ENCODE data around the gene EXOC4.

Gene EXOC4

DNA sequence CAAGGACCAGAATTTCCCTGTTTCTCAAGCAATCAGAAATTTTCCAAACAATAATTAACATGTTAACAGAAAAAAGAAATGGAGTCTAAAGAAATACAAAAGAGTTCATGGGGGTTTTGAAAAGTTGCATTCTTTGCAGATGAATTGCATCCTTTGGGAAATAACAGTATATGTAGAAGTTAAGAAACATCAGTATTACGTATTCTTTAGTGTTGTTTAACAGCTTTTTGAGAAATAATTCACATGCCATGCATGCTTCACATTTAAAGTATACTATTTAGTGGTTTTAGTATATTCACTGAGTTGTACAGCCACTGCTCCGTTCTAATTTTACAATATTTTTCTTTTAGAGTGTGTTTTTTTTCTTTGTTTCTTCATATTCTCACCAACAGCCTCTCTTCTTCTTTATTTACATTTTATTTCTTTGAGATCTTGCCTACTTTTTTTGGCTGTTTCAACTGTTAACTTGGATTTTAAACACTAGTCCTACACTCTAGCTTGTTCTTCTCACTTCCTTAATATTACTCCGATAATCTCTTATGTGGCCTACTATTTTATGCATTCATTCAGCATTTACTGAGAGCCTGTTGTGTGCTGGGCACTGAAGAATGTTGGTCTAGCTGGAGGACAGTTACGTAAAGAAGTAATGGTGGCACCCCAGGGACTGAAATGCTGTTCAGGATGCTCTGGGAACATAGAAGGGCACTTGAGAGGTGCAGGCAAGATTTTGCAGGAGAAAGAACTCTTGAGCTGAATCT lies 330.1 kb downstream of the EXOC4 start:
- peak; percentile 67 for DNase-seq

DNA sequence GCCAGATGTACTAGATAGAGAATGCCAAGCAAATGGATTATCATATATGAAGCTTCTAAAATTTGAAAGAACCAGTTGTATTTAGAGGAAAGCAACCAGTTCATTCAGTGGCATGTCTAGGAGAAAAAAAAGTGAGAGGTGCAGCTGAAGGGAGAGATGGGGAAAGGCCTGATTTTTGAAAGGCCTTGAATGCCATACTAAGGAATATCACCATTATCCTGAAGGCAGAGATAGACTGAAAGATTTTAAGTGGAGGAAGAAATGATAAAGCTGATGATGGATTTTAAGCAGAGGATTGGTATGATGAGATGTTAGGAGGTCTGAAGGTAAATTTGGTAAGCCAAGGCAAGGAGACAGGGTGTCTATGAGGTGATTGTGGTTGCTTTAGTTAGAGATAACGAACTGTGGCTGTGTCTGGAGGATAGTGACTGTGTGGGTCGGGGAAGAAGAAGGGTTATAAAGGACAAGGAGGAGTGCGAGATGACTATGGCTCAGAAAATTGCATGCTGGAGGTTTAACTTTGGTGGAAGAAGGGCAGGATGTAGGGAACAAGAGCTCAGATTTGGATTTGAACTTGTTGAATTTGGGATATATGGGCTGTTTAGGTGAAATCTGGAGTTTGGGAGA lies 330.8 kb downstream of the EXOC4 start:
- DNase-seq = no peak

DNA sequence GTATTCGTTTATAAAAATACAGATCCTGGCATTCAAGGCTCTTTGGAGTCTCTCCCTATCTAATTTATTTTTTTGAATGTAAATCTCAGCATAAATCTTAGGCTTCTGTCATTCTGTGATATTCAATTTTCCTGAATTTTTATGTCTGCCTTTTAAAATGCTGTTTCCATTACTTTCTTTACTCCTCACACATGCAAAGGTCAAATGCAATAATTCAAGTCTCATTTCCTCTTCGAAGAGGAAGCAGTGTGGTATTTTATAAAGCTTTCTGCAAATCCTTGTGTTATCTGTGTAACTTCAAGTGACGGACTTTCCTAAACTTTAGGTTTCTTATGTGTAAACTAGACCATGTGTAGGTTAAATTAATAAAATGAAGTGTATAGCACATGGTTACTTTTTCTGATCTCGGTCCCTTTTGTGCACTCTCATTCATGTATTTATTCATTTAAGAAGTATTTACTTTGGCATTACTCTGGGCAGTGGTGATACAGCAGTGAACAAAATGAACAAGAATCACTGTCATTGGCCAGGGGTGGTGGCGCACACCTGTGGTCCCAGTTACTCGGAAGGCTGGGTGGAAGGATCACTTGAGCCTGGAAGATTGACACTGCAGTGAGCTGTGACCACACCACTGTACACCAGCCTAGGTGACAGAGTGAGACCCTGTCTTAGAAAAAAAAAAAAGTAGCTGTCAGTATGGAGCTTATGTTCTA lies 332.2 kb downstream of the EXOC4 start:
- no peak for DNase-seq

DNA sequence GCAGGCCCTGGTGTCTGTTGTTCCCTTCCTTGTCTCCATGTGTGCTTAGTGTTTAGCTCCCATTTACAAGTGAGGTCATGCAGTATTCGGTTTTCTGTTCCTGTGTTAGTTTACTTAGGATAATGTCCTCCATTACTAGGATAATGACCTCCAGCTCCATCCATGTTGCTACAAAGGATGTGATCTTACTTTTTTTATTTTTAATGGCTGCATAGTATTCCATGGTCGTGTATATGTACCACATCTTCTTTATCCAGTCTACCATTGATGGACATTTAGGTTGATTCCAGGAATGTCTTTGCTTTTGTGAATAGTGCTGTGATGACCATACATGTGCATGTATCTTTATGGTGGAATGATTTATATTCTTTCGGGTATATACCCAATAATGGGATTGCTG lies 333.4 kb downstream of the EXOC4 start:
- no peak for DNase-seq

DNA sequence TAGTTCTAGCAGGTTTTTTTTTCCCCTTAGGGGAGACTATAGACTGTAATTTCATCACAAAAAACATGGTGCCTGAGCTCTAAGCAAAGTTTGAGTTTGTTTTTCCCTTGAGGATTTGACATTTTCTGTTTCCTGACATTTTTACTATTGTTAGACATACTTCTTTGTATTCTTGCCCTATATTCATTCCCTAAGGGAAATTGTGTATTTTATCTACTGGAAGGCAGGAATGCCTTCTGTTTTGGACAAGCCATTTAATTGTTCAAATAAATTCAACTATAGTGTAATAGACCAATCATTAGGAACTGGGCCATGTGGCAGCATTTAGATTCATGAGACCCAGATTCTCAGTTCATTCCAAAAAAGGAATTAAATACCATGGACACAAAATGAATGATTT lies 335.0 kb downstream of the EXOC4 start:
- no peak for DNase-seq

DNA sequence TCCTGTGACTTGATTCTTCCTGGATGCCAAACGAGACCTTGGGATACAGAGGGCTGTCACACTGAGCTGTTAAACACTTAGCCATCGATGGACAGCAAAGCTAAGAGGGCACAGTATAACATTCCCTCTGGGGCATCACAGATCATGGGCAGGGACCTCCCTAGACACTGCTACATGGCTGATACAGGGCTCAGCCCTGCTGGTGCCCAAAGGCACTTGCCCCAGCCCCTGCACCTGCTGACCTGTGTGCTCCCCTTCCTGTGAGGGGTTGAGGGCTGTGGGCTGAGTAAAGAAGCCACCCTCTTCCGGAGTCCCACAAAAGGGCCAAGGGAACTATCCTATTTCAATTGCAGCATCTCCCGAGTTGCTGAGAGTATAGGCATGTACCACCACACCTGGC lies 337.9 kb downstream of the EXOC4 start:
- DNase-seq = no peak

DNA sequence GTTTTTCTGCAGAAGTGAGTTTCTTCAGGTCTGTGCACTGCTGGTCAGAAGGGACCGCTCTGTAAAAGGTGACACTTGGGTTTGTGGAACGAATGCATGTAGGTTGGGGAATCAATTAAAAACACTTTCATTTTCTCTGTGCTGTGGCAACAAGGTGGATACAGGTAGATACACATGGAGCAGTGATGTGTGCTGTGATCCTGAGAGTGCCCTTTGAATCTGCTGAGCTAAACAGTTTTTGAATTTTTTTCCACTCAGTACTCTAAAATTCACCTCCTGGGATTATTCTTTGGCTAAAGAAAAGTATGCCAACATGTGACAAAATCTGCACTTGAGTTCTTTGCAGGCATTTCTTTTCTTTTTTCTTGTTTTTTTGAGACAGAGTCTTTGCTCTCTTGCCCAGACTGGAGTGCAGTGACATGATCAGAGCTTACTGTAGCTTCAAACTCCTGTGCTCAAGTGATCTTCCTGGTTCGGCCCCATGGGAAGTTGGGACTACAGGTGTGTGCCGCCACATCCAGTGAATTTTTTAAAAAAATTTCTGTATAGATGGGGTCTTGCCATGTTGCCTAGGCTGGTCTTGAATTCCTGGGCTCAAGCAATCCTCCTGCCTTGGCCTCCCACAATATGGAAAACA lies 338.9 kb downstream of the EXOC4 start:
- no peak for DNase-seq

DNA sequence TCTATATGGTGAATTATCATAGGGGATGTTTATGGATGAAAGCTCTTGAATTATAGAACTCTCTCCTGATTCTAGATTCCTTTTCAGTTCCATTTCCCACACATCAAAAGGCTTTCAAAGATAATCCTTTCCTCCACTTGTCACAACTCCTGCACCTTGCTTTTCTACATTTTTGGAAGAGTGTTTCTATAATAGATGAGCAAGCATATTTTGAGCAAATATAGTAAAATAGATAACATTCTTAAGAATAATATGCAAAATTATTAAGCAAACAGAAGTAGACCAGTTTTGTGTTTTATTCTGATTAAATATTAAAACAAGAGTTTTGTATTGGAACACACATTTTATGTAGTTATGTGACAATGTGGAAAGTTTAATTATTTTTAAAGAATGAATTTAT lies 340.7 kb downstream of the EXOC4 start:
- no peak for DNase-seq

DNA sequence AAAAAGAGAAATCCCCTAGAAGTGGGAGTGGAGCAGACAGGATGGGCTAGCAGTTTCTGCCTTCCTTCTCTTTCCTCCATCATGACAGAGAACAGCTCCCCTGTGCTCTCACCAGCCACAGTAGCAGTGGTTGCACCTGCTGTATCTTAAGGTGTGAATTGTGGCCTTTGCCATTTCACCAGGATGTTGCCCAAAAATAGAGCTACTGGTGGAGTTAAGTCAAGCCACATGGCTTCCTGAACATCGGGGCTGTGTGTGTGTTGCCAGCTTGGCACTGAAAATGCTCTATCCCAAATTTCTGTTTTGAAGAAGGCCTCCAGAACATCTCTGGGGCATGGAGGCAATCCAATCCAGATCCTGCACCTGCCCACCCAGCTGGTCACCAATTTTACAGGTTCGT lies 348.7 kb downstream of the EXOC4 start:
- DNase-seq = no peak

DNA sequence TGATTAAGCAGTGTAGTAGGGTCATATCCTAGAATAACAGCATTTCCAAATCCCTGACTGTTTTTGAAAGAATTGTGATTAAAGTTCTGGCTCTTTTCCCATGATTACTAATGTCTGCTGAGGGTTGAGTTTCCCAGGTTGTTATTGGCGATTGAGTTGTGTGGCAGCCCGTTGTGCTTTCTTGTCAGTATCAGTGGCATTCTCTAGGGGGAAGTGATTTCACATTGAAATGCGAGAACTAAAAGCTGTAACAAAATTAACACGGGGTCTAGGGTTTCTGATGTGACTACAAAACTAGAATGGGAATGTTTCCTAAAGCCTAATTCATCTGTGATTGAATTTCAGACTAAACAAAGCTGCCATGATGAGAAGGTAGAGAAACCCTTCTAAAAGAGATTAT lies 349.4 kb downstream of the EXOC4 start:
- no peak for DNase-seq

DNA sequence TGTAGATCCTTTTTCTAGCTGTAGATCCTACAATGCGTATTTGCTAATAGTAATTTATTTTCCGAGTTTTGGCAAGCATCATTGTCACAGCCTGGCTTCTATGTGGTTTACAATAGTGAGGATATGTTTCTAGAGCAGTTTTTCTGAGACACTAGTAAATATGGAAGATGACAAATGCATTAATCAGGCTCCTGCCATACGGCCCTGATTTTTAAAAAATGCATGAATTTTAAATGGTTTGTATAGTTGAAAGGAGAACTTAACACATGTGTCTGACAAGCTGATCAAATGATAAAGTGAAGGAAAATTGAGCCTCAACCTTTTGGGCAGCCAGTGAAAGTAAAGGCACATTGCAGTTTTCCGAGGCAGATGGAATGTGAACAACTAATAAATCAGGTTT lies 354.1 kb downstream of the EXOC4 start:
- DNase-seq = no peak

DNA sequence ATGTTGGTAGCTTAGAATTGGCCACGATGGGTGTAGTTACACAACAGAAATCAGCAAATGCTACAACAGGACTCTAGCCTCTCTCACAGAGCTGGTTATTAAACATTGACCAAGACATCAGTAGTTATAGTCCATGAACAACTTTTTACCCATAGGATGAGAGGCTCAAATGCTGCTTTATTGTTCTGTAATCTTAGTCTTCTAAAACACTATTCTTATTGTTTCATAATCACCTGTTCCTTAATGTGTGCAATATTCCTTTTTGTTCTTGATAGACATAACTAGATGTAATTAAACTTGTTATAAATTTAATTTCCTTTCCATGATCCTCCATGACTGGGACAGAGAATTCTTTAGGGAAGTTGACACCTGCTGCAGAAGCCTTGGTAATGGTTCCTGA lies 356.9 kb downstream of the EXOC4 start:
- no peak for DNase-seq

DNA sequence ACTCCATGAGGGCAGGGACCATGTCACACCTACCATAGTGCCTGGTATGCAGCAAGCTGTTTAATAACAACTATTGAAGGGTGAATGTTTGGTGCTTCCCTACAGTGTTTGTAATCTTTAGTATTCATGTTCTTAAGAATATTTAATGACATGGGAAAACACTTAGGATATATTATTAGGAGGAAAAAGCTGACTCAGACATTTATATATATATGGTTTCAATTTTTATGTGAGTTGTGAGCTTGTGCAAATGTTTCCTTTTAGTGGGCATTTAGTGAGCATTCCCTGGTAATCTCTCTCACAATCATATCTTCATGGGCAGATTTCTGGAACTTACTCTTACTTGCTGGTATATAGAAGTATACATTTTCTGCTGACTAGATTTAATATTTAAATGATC lies 359.1 kb downstream of the EXOC4 start:
- no peak for DNase-seq

DNA sequence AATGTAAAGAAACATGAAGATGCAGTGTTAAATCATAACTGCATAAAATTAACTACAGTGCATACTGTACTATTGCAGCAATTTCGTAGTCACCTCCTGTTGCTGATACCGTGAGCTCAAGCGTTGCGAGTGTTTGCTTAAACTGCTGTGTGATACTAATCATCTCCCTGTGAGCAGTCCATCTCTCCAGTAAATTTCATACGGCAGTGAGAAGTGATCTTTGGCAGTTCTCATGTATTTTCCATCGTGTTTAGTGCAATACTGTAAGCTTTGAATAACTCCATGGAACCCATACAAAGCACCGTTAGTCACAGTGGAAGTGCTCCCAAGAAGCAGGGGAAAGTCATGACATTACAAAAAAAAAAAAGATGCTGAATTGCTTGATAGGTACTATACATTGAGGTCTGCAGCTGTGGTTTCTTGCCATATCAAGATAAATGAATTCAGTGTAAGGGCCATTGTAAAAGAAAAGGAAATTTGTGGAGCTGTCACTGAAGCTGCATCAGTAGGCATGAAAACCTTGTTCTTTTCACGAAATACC lies 360.4 kb downstream of the EXOC4 start:
- DNase-seq = no peak

DNA sequence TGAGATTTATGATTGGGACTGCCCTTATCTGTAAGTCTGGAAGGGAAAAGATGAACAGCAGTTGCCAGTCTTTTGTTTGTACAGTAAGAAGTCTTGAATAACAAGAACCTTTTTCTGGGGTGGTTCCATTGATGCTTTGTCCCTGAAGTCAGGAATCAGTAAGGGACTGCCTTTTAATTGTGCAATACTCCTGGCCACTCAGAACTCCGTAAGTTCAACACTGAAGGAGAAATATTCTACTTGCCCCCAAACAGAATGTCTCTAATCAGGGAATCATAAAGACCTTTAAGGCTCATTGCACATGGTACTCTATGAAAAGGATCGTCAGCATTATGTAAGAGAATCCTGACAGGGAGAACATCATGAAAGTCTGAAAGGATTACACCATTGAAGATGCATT lies 361.4 kb downstream of the EXOC4 start:
- DNase-seq = no peak

DNA sequence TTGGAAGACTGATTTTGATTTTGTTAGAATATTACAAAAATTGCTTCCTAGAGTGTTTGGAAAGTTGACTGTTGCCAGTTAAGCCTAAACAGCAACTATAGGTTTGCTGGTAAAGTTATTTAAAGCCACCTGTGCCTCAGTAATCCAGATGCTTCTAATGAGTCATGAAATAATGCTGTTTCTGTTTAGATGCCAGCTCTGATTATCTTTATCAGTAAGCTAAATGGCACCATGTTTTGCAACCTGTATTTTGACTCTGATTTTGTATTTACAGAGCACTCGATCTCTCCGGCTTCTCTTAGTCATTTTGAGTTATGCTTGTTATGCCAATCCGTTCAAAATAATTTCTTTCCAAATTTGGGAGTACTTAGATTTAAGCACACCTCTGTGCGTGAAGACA lies 366.1 kb downstream of the EXOC4 start:
- no peak for DNase-seq

DNA sequence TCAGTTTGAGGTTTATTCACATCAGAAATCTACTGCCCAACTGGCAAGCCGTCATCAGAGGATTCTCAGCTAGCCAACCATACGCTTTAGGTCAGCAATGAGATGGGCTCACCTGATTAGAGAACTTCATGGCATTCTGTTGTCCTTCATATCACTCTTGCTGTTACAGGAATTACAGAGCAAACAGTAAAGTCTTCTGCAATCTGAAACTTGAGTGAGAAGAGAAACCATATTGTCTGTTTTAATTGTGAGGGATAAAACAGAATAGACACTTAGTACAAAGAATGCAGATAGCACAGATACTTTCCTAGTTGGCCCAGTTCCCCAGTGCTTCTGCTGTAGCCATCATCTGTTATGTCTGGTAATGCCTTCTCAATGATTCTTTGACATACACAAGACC lies 366.6 kb downstream of the EXOC4 start:
- DNase-seq = no peak

DNA sequence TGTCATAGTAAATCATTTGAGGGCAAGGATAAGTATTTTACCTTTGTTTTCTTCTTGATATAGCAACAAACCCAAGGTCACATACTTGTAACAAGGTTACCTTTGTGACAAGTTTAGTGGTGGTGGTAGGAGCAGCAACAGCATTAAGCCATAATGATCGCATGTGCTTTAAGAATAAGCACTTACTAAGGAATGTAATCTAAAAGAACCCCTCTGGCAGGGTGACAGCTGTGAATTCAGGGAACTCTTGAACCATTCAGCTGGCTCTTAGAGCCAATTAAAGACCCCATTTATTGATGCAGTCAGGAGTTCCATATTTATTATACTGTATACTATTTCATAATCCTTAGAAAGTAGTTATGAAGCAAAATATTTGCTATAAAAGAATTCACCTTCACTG lies 370.8 kb downstream of the EXOC4 start:
- no peak for DNase-seq

DNA sequence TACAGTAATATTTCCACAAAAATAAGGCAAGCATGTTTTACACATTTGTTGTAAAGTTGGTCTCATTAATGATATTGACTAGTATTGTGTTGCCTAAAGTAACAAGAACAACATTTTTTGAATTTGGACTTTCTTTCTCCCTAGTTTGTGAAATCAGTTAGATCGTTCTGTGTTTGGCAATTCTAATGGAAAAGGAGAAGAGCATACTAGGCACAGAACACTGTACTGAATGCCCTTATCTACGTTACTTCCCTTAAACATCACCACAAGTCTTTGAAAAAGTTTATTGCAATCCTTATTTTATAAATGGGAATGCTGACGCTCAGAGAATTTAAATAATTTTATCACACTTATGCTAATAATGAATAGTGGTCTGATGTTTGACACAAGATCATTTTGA lies 372.2 kb downstream of the EXOC4 start:
- DNase-seq = no peak

DNA sequence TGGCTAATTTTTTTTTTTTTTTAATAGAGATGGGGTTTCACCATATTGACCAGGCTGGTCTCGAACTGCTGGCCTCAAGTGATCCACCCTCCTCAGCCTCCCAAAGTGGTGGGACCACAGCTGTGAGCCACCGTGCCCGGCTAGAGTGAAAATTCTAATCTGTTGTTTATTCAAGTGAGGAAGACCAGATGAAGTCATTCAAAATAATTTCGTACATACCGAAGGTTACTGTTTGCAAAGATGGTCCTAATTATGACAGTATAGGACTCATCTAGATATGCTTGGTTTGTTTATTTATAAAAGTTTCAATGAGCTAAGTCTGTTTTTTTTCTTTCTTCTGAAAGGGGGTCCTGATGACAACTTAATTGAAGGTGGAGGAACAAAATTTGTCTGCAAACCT lies 376.8 kb downstream of the EXOC4 start:
- no peak for DNase-seq

DNA sequence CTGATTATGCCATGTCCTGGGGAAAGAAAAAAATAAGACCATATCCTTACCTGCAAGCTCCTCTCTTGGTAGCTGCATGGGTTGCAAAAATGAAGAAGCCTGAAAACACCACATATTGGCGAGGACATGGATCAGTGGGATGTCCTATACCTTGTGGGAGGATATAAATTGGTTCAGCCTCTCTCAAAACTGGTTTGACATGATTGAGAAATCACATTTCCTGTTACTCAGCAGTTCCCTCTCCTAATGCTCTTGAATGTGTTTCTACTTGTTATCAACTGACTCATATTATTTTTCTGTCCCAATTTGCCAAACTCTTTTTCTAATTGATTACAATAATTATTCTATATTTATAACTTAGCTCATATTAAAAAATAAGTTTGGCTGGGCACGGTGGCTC lies 380.2 kb downstream of the EXOC4 start:
- no peak for DNase-seq

DNA sequence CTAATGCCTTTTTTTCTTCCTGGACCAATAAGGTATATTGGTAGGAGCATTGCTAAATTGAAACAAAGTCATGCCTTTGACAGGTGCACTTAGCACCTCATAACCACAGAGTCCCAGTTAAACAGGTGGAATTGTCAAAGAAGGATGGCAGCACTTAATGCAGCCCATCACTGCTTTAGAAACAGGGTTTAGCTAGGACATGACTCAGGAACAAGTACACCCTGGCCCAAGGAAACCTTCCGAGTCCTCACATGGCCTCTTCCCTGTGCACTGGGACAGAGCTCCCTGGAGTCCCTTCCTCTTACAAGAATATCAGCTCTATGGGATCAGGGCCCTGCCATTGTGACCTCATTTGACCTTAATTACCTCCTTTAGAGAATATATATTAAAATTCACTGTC lies 382.7 kb downstream of the EXOC4 start:
- DNase-seq = no peak

DNA sequence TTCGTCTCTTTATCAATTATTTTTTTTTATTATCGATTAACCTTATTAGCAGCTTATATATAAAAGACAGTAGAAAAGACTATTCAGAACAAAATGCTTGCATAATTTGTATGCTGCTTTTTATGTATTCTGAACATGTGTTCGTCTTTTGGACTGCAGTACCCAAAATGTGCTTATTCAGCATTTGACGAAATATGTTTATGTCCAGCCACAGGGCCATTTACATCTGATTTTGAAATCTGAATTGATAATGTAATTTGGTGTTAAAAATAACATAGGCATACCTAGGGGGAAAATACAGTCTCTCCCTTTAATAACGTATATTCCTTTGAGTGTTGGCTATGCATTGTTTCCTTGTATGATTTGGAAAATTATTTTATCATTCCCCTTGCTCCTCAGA lies 386.0 kb downstream of the EXOC4 start:
- no peak for DNase-seq

DNA sequence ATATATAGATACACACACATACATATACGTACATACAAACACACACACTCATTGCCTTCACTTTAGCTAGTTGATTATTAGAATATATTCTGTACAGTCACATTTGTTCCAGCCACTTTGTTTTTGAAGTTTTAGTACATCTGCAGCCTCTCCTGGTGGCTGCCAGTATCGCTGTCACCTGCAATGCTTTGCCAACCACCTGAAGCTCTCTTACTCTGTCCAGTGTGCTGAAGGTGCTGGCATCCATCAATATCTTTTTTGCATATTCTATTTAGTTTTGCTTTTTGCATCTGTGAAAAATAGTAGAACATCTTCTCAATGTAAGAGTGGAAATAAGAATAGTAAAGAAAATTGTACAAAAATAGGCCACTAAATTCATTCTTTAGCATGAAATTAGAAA lies 388.6 kb downstream of the EXOC4 start:
- DNase-seq = no peak

Data from amniotic stem cell (primary cell).